ENCODE data around the gene DDOST. TPM values are rescaled to one million over a fixed set of nuclear protein-coding genes. Genes with fewer than 3 reads are reported as not detected.

Gene DDOST
- total RNA-seq, 1 experiment from 2014 or later = 269 TPM

DNA sequence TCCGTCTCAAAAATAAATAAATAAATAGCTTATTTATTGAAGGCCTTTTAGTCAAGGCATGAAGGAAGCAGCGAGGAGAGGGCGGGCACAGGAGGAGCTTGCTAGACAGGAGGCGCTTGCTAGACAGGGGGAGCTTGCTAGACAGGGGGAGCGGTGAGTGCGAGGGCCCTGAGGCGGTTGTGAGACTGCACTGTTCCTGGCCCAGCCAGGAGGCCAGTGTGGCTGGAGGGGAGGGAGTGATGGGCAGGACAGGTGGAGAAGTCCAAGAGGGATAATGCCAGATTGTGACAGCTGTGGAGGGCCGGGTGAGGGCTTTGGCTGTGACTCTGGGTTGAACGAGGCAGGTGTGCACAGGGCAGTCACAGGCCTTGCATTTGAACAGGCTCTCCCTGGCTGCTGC, 38.4 kb upstream of the DDOST start:
- DNase-seq = peak; percentile 99 to 100
- Histone ChIP-seq H3K27me3 (no peaks in the 10 kb centered on the region), H3K9me3 (replicated peaks) (no peaks in the 10 kb centered on the region), H3K36me3 (no peaks in the 10 kb centered on the region), H3K27ac (peak overlapping the region; percentile 50), H3K4me1 (peaks cover 37% of the 10 kb centered on the region), H3K4me3 (no peak overlapping the region)

- DNase-seq = no peak
Measured at GRCh38 chr1:20698195-20698910, 37.2 kb upstream of the DDOST start.

DNA sequence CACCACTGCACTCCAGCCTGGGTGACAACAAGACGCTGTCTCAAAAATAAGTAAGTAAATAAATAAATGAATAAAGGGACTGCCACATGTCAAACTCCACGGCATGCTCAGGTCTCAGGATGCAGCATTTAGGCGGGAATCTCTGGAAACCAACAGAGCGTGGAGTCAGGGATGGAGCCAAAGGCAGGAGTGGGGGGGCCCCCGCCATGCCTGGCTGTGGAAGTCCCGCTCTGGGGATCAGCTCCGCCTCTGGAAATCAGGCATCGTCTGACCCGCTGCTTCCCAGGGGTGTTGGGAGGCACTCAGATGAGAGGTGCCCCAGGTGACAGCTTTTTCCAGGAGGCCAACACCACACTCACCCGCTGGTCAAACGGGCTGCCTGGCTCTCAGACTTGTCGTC, 36.4 kb upstream of the DDOST start:
- H3K4me3 ChIP-seq = no peak overlapping the region
- H3K27ac ChIP-seq = no peak overlapping the region
- no peak for DNase-seq

More at GRCh38 chr1:20698195-20698910, 37.2 kb upstream of the DDOST start:
- Histone ChIP-seq H3K36me3 (no peaks in the 10 kb centered on the region), H3K4me1 (peaks cover 37% of the 10 kb centered on the region), H3K27me3 (no peaks in the 10 kb centered on the region), H3K4me3 (no peak overlapping the region), H3K27ac (peak overlapping the region; percentile 50), H3K9me3 (replicated peaks) (no peaks in the 10 kb centered on the region)

GRCh38 chr1:20696397-20697333, 35.5 kb upstream of the DDOST start:
- peak overlapping the region; percentile 73 for H3K27ac ChIP-seq
- H3K27me3 ChIP-seq = no peaks in the 10 kb centered on the region
- H3K4me1 ChIP-seq = peaks cover 37% of the 10 kb centered on the region
- peak overlapping the region; percentile 60 for H3K4me3 ChIP-seq
- no peaks in the 10 kb centered on the region for H3K9me3 ChIP-seq (replicated peaks)
- DNase-seq = peak; percentile 98 to 99
- H3K36me3 ChIP-seq = no peaks in the 10 kb centered on the region

More for the DNA sequence above, 36.4 kb upstream of the DDOST start:
- Histone ChIP-seq H3K27me3 (no peaks in the 10 kb centered on the region), H3K4me1 (peaks cover 37% of the 10 kb centered on the region), H3K9me3 (replicated peaks) (no peaks in the 10 kb centered on the region), H3K36me3 (no peaks in the 10 kb centered on the region)

- H3K27me3 ChIP-seq = no peaks in the 10 kb centered on the region
- DNase-seq = no peak
- H3K9me3 ChIP-seq (replicated peaks) = no peaks in the 10 kb centered on the region
- no peak overlapping the region for H3K27ac ChIP-seq
- no peaks in the 10 kb centered on the region for H3K36me3 ChIP-seq
- no peak overlapping the region for H3K4me3 ChIP-seq
- peaks cover 33% of the 10 kb centered on the region for H3K4me1 ChIP-seq
Measured at GRCh38 chr1:20695515-20695914, 34.3 kb upstream of the DDOST start.

DNA sequence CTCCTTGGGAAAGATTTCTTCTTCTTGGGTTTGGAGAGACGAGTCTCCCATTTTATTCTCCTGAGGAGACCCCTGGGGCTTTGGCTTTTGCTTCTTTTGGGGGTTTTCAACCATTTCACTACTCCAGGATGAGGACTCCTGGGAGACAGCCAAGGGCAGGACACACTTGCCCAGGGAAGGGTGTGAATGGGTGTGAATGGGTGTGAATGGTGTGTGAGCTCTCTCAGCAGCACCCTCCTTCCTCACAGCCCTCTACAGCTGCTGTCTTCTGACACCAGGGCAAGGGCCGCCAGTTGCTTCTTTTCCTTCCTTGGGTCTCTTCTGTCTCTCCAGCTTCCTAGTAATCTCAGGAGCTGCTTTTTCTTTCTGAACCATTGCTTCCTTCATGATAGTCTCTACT, 32.5 kb upstream of the DDOST start:
- Histone ChIP-seq H3K27ac (no peak overlapping the region), H3K4me3 (no peak overlapping the region), H3K36me3 (no peaks in the 10 kb centered on the region), H3K27me3 (no peaks in the 10 kb centered on the region), H3K4me1 (peaks cover 17% of the 10 kb centered on the region), H3K9me3 (replicated peaks) (no peaks in the 10 kb centered on the region)
- DNase-seq = no peak

GRCh38 chr1:20691872-20692271, 30.7 kb upstream of the DDOST start:
- Histone ChIP-seq H3K9me3 (replicated peaks) (no peaks in the 10 kb centered on the region), H3K27ac (no peak overlapping the region), H3K36me3 (no peaks in the 10 kb centered on the region), H3K4me3 (no peak overlapping the region), H3K4me1 (peaks cover 3% of the 10 kb centered on the region; the same call in 1 of the 2 replicates), H3K27me3 (no peaks in the 10 kb centered on the region)
- no peak for DNase-seq

GRCh38 chr1:20689645-20690056, 28.5 kb upstream of the DDOST start:
- H3K9me3 ChIP-seq (replicated peaks) = no peaks in the 10 kb centered on the region
- H3K27me3 ChIP-seq = no peaks in the 10 kb centered on the region
- H3K4me1 ChIP-seq = no peaks in the 10 kb centered on the region
- DNase-seq = no peak
- H3K27ac ChIP-seq = no peak overlapping the region
- H3K36me3 ChIP-seq = no peaks in the 10 kb centered on the region
- no peak overlapping the region for H3K4me3 ChIP-seq

GRCh38 chr1:20686883-20687725, 25.9 kb upstream of the DDOST start:
- no peaks in the 10 kb centered on the region for H3K9me3 ChIP-seq (replicated peaks)
- H3K27me3 ChIP-seq = no peaks in the 10 kb centered on the region
- H3K36me3 ChIP-seq = no peaks in the 10 kb centered on the region
- H3K4me1 ChIP-seq = peaks cover 6% of the 10 kb centered on the region; the same call in 1 of the 2 replicates
- peak in 1 of 2 experiments; percentile 47 for DNase-seq
- H3K27ac ChIP-seq = no peak overlapping the region
- no peak overlapping the region for H3K4me3 ChIP-seq

- no peak for DNase-seq
- Histone ChIP-seq H3K27ac (no peak overlapping the region), H3K4me1 (peaks cover 9% of the 10 kb centered on the region; the same call in 1 of the 2 replicates), H3K9me3 (replicated peaks) (no peaks in the 10 kb centered on the region), H3K36me3 (no peaks in the 10 kb centered on the region), H3K4me3 (no peak overlapping the region), H3K27me3 (no peaks in the 10 kb centered on the region)
Measured at GRCh38 chr1:20685741-20686140, 24.6 kb upstream of the DDOST start.

DNA sequence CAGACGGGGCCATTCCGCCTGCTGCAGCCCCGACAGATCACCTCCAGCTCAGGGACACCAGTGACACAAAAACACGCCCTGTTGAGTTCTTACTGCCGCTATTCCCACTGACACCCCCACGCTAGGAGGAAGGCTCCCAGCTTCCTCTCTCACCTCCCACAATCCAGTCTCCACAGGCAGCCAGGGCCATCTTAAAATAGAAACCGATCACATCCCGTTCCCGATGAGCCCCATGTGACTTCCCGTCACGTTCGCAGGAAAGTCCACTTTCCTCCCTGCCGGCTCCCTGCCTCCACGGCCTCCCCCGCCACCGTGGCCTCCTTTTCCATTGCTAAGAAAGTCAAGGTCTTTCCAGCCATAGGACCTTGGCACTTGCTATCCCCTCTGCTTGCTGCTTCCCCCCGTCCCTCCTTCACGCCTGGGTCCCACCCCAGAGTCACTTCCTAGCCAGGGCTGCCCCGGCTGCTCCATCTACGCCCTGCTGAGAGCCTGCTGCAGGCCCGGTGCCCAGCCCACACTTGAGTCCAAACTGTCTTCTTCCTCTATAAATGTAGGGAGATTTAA, 24.0 kb upstream of the DDOST start:
- Histone ChIP-seq H3K27ac (no peak overlapping the region), H3K4me3 (no peak overlapping the region), H3K27me3 (no peaks in the 10 kb centered on the region), H3K36me3 (no peaks in the 10 kb centered on the region), H3K4me1 (peaks cover 9% of the 10 kb centered on the region; the same call in 1 of the 2 replicates), H3K9me3 (replicated peaks) (no peaks in the 10 kb centered on the region)
- DNase-seq = no peak

GRCh38 chr1:20684651-20685050, 23.5 kb upstream of the DDOST start:
- H3K27me3 ChIP-seq = no peaks in the 10 kb centered on the region
- H3K27ac ChIP-seq = no peak overlapping the region
- no peak overlapping the region for H3K4me3 ChIP-seq
- no peaks in the 10 kb centered on the region for H3K36me3 ChIP-seq
- H3K9me3 ChIP-seq (replicated peaks) = no peaks in the 10 kb centered on the region
- H3K4me1 ChIP-seq = peaks cover 9% of the 10 kb centered on the region; the same call in 1 of the 2 replicates
- no peak for DNase-seq

DNA sequence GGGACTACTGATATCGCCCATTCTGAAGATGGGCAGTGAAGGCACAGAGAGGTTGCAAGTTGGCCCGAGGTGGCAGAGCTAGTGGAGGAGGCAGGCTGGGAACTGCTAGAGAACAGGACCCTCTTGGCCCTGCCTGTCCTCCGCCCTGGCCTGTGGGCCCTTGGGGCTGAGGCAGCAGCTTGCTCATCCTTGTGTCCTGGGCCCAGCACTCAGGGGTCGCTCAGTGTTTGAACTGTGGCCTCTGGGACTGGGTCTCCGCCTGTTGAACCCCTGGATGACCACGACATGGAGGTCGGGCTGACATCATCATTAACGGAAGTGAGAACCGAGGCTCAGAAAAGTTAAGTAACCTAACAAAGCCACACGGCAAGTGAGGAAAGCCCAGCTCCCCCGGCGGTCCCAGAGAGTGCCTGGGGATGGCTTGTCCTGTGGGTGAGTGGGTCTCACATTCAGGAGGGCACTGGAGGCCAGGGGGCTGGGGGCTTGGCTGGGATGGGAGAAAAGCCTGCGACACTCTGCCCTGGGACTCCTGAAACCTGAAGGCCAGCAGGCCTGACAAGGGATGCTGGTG, 23.0 kb upstream of the DDOST start:
- H3K4me3 ChIP-seq = no peak overlapping the region
- H3K27ac ChIP-seq = no peak overlapping the region
- no peaks in the 10 kb centered on the region for H3K27me3 ChIP-seq
- no peak for DNase-seq
- peaks cover 9% of the 10 kb centered on the region; the same call in 1 of the 2 replicates for H3K4me1 ChIP-seq
- no peaks in the 10 kb centered on the region for H3K36me3 ChIP-seq
- H3K9me3 ChIP-seq (replicated peaks) = no peaks in the 10 kb centered on the region

GRCh38 chr1:20683614-20684013, 22.4 kb upstream of the DDOST start:
- H3K4me1 ChIP-seq = peaks cover 9% of the 10 kb centered on the region; the same call in 1 of the 2 replicates
- H3K9me3 ChIP-seq (replicated peaks) = no peaks in the 10 kb centered on the region
- DNase-seq = no peak
- H3K36me3 ChIP-seq = no peaks in the 10 kb centered on the region
- H3K27ac ChIP-seq = no peak overlapping the region
- H3K4me3 ChIP-seq = no peak overlapping the region
- no peaks in the 10 kb centered on the region for H3K27me3 ChIP-seq

Data from SJCRH30 (cell line).